HCT116 (cell line): ENCODE measurements around the gene NUP42.

Experiments used
- EZH2 ChIP-seq: fragments of 200-600 bp; sonication (generic); IDR thresholded peaks from 2 replicates; pipeline ENCODE4 v1.6.1; 2017; ENCODE audit warnings: antibody characterized with exemption, mixed run types
- SP1 ChIP-seq: IDR thresholded peaks from 2 replicates; pipeline ENCODE4 v1.6.1; 2012; ENCODE audit warnings: low read depth
- ZFX ChIP-seq: fragments of 450-650 bp; IDR thresholded peaks from 2 replicates; pipeline ENCODE4 v1.6.1; 2017
- TF ChIP-seq, protein P1 (sequence below), 3 experiments: fragments of 200-600 bp in 1 of 3; sonication (generic) in 1 of 3; IDR thresholded peaks in 2 of 3; conservative IDR thresholded peaks in 1 of 3; 2 replicates each; pipeline ENCODE4 v1.5.1; 2012 to 2017; ENCODE audit warnings: low read depth in 2 of 3, low read length in 2 of 3, antibody characterized with exemption in 1 of 3, borderline replicate concordance in 1 of 3, control low read depth in 1 of 3, mild to moderate bottlenecking in 1 of 3, mixed read lengths in 1 of 3, mixed run types in 1 of 3, moderate library complexity in 1 of 3; ENCODE audit not compliant: insufficient read depth in 1 of 3

DNA sequence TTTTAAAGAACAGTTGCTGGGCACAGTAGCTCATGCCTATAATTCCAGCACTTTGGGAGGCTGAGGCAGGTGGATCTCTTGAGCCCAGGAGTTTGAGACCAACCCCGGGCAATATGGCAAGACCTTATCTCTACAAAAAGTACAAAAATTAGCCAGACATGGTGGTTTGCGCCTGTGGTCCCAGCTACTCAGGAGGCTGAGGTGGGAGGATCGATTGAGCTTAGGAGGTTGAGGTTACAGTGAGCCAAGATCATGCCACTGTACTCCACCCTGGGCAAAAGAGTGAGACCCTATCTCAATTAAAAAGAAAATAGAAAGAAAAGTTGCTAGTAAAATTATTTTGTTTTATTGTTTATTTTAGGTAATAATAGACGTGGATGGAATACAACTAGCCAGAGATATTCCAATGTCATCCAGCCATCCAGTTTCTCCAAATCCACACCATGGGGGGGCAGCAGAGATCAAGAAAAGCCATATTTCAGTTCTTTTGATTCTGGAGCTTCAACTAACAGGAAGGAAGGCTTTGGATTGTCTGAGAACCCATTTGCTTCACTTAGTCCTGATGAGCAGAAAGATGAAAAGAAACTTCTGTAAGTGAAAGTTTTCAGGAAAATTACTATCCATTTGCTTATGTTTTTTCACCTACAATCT is 3.0 kb downstream of the NUP42 start:
- TF ChIP-seq, protein P1, sequence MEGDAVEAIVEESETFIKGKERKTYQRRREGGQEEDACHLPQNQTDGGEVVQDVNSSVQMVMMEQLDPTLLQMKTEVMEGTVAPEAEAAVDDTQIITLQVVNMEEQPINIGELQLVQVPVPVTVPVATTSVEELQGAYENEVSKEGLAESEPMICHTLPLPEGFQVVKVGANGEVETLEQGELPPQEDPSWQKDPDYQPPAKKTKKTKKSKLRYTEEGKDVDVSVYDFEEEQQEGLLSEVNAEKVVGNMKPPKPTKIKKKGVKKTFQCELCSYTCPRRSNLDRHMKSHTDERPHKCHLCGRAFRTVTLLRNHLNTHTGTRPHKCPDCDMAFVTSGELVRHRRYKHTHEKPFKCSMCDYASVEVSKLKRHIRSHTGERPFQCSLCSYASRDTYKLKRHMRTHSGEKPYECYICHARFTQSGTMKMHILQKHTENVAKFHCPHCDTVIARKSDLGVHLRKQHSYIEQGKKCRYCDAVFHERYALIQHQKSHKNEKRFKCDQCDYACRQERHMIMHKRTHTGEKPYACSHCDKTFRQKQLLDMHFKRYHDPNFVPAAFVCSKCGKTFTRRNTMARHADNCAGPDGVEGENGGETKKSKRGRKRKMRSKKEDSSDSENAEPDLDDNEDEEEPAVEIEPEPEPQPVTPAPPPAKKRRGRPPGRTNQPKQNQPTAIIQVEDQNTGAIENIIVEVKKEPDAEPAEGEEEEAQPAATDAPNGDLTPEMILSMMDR (IDR thresholded peaks at IDR 0.05 in 2 of 3, conservative IDR thresholded peaks at IDR 0.05 in 1 of 3; ENCODE audit: borderline replicate concordance in 1 of 3, insufficient read depth in 1 of 3, low read depth in 2 of 3, low read length in 2 of 3): peak; percentile 43 to 55 (median 55); a peak in 5 of 6 replicates
- TF ChIP-seq SP1 (no peak), ZFX (no peak), EZH2 (no peak)
